ENCODE data around the gene MELTF. TPM values are rescaled to one million over a fixed set of nuclear protein-coding genes. Genes with fewer than 3 reads are reported as not detected.

The MELTF gene
- total RNA-seq, 4 donors from 2014 or later = 5.0 to 11.5 (median 9.0) TPM

DNA sequence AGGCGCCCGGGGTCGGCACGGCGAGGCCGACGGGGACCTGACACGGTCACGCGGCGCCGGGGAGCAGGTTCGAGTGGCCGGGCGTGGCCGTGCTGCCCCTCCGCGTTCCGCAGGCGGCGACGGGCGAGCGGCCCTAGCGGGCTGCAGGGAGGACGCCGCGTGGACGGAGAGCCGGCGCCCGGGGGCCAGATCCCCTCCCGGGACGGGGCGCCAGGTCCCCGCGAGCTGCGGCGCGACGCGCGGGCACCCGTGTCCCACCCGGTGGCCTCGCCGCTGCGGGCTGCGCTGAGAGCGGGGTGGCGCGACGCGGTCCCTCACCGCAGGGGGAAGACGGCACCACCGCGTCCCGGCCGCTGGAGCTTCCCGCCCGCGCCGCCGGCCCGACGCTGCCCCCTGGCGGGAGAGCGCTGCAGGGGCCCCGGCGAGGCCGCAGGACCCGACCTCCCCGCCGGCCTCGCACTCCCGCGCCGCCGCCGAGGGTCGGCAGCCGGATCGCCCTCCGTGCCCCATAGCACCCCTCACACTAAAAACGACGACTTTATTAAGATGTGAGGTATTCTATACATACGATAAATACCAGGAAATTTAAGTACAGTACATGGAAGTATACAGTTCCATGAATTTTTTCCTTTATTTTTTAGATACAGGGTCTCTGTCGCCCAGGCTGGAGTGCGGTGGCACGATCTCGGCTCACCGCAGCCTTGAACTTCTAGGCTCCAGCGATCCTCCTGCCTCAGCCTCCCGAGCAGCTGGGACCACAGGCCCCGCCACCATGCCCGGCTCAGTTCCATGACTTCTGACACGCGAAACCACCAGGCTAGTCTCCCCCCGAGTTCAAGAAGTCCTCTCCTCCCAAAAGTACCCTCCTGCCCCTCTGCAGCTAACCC lies 59.7 kb downstream of the MELTF start:
- H3K27ac ChIP-seq = peak overlapping the region in 3 of 4 donors; percentile 72 to 85 (median 80)
- TF ChIP-seq POLR2AphosphoS5 (IDR thresholded peaks at IDR 0.05) (no peak), POLR2A (IDR thresholded peaks at IDR 0.05) (peak in 1 of 2 donors; percentile 11), EP300 (IDR thresholded peaks at IDR 0.05) (no peak)
- TF ChIP-seq, protein P1, sequence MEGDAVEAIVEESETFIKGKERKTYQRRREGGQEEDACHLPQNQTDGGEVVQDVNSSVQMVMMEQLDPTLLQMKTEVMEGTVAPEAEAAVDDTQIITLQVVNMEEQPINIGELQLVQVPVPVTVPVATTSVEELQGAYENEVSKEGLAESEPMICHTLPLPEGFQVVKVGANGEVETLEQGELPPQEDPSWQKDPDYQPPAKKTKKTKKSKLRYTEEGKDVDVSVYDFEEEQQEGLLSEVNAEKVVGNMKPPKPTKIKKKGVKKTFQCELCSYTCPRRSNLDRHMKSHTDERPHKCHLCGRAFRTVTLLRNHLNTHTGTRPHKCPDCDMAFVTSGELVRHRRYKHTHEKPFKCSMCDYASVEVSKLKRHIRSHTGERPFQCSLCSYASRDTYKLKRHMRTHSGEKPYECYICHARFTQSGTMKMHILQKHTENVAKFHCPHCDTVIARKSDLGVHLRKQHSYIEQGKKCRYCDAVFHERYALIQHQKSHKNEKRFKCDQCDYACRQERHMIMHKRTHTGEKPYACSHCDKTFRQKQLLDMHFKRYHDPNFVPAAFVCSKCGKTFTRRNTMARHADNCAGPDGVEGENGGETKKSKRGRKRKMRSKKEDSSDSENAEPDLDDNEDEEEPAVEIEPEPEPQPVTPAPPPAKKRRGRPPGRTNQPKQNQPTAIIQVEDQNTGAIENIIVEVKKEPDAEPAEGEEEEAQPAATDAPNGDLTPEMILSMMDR (IDR thresholded peaks at IDR 0.05) = peak in 3 of 4 experiments; percentile 93 to 96 (median 96)
- H3K4me3 ChIP-seq = peak overlapping the region; percentile 87 to 96
- ATAC-seq = peak; percentile 80
- H3K9me3 ChIP-seq = no peaks in the 10 kb centered on the region
- H3K4me1 ChIP-seq = peaks cover 0 to 24% (median 8%) of the 10 kb centered on the region in 3 donors
- H3K27me3 ChIP-seq = no peaks in the 10 kb centered on the region
- H3K36me3 ChIP-seq = no peaks in the 10 kb centered on the region
- 17 to 62% methylated on average over 6 to 15 of the region's 100 CpGs for WGBS, 2 donors (ENCODE audit: low coverage in 1 of 2)

DNA sequence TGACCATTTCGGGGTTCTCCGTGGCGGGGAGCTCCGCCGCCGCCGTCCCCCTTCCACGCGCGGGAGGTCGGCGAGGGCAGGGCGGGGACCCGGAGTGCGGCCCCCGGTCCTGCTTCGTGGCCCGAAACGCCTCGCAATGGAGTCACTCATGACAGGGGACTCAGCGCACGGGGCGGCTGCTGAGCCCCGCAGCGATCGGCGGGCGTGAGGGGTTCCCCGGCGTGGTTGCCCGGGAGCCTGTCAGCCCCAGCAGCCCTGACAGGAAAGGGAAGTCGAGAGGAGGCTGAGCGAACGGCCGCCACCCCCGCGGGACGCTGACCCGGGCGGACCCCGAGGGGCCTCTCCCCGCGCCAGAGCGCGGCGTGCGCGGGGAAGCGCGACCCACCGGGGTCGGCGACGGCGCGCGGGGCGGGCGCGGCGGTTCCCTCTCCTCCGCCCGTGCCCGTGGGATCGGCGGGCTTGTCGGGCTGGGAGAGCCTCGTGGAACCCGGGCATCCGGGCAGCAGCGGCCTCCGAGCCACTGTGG lies 60.4 kb downstream of the MELTF start:
- H3K36me3 ChIP-seq = no peaks in the 10 kb centered on the region
- peak overlapping the region; percentile 87 to 96 for H3K4me3 ChIP-seq
- no peak for TF ChIP-seq POLR2A (IDR thresholded peaks at IDR 0.05)
- no peak for TF ChIP-seq POLR2AphosphoS5 (IDR thresholded peaks at IDR 0.05)
- TF ChIP-seq, protein P1 (IDR thresholded peaks at IDR 0.05) = no peak
- no peak for TF ChIP-seq EP300 (IDR thresholded peaks at IDR 0.05)
- H3K4me1 ChIP-seq = peaks cover 0 to 24% (median 8%) of the 10 kb centered on the region in 3 donors
- no peaks in the 10 kb centered on the region for H3K9me3 ChIP-seq
- no peaks in the 10 kb centered on the region for H3K27me3 ChIP-seq
- WGBS, 2 donors (ENCODE audit: low coverage in 1 of 2) = no CpG with 5 or more reads among the region's 72 CpGs
- H3K27ac ChIP-seq = peak overlapping the region; percentile 47 to 85 (median 76)
- ATAC-seq = peak; percentile 8

DNA sequence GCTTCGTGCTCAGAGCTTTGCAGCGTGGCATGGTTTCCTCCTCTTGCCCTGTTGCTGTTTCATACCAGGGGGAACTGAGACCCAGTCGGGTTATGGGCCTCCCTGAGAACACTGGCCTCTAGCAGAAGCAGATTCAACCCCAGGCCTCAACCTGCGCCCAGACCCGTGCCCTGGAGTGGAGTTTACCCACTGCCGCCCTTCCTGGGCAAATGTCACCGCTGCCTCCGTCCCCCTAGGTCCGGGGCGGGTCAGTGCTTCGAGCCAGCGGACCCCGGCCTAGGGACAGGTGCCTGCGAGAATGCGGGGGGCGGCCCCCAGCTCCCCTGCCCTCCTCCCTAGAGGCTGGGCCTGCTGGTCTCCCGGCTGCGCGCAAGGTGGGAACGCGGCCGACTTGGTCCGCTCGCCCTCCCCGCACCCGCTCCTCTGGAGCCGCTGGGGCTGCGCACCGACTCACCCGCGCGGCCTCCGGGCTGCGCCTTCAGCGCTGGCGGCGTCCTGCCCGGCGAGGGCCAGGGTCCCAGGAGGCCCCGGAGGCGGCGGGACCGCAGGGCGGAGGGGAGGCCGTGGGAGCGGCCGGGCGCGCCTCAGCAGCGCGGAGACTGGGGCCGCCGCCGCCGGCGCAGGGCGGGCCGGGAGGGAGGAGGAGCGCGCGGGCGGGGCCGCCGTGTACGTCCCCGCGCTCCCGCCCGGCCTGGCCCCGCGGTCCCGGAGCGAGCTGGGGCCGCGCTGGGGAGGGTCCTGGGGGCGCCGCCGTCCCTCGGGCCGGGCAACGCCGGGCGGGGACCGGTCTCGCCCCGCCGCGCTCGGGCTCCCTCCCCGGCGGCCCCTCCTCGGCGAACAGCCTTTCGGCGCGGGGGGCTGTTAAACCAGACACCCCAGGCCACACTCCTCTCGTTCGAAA lies 61.1 kb downstream of the MELTF start, which contains the start of gene PIGZ:
Gene PIGZ, minus strand, starts transcription at position 601 of the 901 bp plus-strand sequence. CDS start 16,802 bp downstream, outside the sequence.
- peak; percentile 84 for ATAC-seq
- peaks cover 0 to 24% (median 8%) of the 10 kb centered on the region in 3 donors for H3K4me1 ChIP-seq
- TF ChIP-seq, protein P1 (IDR thresholded peaks at IDR 0.05) = no peak
- TF ChIP-seq EP300 (IDR thresholded peaks at IDR 0.05) = no peak
- TF ChIP-seq POLR2A (IDR thresholded peaks at IDR 0.05) = peak; percentile 32 to 50
- no peaks in the 10 kb centered on the region for H3K36me3 ChIP-seq
- peak within 1 kb of the TSS; percentile 87 to 96 for H3K4me3 ChIP-seq
- no peaks in the 10 kb centered on the region for H3K27me3 ChIP-seq
- no CpG with 5 or more reads among the region's 98 CpGs for WGBS, 2 donors (ENCODE audit: low coverage in 1 of 2)
- H3K27ac ChIP-seq = peak within 1 kb of the TSS; percentile 47 to 85 (median 76)
- H3K9me3 ChIP-seq = no peaks in the 10 kb centered on the region

DNA sequence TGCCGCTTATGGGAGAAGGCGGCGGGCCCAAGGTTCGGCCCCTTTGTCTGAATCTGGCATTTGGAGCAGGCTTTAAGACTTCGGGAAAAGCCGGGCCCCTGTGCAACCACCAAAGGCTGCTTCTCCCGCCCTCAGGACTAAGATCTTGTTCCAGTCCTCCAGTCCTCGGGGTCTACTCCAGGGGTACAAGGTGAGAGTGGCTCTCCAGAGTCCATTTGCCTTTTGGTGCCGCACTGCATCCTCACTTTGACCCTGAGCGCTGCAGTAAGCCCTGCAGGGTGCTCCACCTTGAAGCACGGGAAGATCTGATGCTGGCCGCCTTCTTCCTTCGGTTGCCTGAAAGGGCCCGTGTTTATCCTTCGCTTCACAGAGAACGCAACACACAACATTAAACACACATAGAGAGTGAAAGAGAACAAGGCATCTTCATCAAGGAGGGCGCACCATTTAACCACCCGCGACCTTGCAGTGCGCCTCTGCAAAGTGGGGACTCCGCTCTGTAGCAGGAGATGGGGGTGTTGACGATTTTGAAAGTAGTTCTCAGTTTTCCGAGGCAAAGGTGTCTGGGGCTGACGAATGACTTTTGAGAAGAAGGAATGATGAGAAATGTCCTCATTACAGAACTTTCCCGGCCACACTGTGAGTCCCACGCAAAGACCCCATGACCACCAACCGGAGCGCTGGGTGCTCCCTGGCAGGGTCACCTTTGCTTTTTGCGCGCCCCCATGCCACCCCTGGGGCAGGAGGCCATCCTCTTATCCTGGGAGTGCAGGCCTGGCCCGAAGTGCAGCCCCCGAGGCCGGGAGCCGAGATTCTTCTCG lies 62.0 kb downstream of the MELTF start:
- Histone ChIP-seq H3K9me3 (no peaks in the 10 kb centered on the region), H3K4me1 (peaks cover 0 to 24% (median 8%) of the 10 kb centered on the region in 3 donors), H3K4me3 (peak overlapping the region; percentile 87 to 96), H3K27ac (peak overlapping the region in 2 of 4 donors; percentile 72 to 85), H3K36me3 (no peaks in the 10 kb centered on the region), H3K27me3 (no peaks in the 10 kb centered on the region)
- 64% methylated on average over 12 of the region's 35 CpGs; no CpG with 5 or more reads in 1 of the 2 donors for WGBS, 2 donors (ENCODE audit: low coverage in 1 of 2)
- no peak for ATAC-seq
- TF ChIP-seq POLR2A (IDR thresholded peaks at IDR 0.05) (no peak), POLR2AphosphoS5 (IDR thresholded peaks at IDR 0.05) (no peak), EP300 (IDR thresholded peaks at IDR 0.05) (no peak)
- TF ChIP-seq, protein P1 (IDR thresholded peaks at IDR 0.05) = no peak

Data from gastroesophageal sphincter (tissue), 4 donors.